ENCODE results near the gene CEMIP. TPM values are rescaled to one million over a fixed set of nuclear protein-coding genes. Genes with fewer than 3 reads are reported as not detected.

Gene CEMIP
- total and polyA plus RNA-seq, 10 of the 15 experiments (the other 5 are each of a cell fraction or from before 2014, with no cell fraction given), result 0.01 to 0.44 (median 0.16) TPM; not detected in 6

DNA sequence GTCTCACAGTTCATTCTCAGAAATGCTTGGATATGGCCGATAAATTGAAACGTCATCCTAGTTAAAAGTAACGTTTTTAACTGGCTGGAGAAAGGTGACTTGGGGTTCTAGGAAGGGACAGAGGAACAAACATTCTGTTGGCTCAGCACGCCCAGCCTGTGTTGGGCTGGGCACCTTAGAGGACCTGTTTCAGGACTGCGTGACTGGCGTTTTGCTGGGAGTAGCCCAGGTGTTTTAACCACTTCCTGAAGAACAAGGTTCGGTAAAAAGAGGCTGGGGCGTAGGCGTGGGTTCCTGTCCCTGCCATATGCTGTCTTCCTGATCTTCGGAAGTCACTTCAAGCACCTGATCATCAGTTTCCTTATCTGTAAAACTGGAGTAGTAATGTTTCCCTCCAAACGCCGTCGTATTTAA, 220.5 kb downstream of the CEMIP start (continued):
- TF ChIP-seq, protein P1, sequence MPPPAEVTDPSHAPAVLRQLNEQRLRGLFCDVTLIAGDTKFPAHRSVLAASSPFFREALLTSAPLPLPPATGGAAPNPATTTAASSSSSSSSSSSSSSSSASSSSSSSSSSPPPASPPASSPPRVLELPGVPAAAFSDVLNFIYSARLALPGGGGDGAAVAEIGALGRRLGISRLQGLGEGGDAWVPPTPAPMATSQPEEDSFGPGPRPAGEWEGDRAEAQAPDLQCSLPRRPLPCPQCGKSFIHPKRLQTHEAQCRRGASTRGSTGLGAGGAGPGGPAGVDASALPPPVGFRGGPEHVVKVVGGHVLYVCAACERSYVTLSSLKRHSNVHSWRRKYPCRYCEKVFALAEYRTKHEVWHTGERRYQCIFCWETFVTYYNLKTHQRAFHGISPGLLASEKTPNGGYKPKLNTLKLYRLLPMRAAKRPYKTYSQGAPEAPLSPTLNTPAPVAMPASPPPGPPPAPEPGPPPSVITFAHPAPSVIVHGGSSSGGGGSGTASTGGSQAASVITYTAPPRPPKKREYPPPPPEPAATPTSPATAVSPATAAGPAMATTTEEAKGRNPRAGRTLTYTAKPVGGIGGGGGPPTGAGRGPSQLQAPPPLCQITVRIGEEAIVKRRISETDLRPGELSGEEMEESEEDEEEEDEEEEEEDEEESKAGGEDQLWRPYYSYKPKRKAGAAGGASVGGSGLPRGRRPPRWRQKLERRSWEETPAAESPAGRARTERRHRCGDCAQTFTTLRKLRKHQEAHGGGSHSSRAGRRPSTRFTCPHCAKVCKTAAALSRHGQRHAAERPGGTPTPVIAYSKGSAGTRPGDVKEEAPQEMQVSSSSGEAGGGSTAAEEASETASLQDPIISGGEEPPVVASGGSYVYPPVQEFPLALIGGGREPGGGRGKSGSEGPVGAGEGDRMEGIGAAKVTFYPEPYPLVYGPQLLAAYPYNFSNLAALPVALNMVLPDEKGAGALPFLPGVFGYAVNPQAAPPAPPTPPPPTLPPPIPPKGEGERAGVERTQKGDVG (CRISPR knock-in tag; IDR thresholded peaks at IDR 0.05), result no peak
- TF ChIP-seq SMARCA5 (IDR thresholded peaks at IDR 0.05) (no peak), ZNF24 (IDR thresholded peaks at IDR 0.05) (no peak), ETV6 (conservative IDR thresholded peaks at IDR 0.05 in 1 of 2, IDR thresholded peaks at IDR 0.05 in 1 of 2; ENCODE audit: borderline replicate concordance in 1 of 2, low read depth in 1 of 2) (peak in 1 of 2 experiments; percentile 96; a peak in 2 of 4 replicates), CEBPB (IDR thresholded peaks at IDR 0.05; ENCODE audit: borderline replicate concordance in 1 of 2, low read depth in 2 of 2, low read length in 2 of 2) (no peak), POLR2A (IDR thresholded peaks at IDR 0.05; ENCODE audit: low read depth, low read length) (no peak), RB1 (IDR thresholded peaks at IDR 0.05; ENCODE audit: borderline replicate concordance) (no peak), NR2C1 (IDR thresholded peaks at IDR 0.05) (no peak), SMAD1 (IDR thresholded peaks at IDR 0.05; ENCODE audit: low read depth, partially characterized antibody) (no peak), FOXM1 (IDR thresholded peaks at IDR 0.05; ENCODE audit: low read depth, low read length) (no peak; the same call in 1 of the 2 replicates)
- TF ChIP-seq, protein P2, sequence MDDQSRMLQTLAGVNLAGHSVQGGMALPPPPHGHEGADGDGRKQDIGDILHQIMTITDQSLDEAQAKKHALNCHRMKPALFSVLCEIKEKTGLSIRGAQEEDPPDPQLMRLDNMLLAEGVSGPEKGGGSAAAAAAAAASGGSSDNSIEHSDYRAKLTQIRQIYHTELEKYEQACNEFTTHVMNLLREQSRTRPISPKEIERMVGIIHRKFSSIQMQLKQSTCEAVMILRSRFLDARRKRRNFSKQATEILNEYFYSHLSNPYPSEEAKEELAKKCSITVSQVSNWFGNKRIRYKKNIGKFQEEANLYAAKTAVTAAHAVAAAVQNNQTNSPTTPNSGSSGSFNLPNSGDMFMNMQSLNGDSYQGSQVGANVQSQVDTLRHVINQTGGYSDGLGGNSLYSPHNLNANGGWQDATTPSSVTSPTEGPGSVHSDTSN (IDR thresholded peaks at IDR 0.05; ENCODE audit: insufficient replicate concordance, low read depth, low read length), result no peak
- TF ChIP-seq, protein P3, sequence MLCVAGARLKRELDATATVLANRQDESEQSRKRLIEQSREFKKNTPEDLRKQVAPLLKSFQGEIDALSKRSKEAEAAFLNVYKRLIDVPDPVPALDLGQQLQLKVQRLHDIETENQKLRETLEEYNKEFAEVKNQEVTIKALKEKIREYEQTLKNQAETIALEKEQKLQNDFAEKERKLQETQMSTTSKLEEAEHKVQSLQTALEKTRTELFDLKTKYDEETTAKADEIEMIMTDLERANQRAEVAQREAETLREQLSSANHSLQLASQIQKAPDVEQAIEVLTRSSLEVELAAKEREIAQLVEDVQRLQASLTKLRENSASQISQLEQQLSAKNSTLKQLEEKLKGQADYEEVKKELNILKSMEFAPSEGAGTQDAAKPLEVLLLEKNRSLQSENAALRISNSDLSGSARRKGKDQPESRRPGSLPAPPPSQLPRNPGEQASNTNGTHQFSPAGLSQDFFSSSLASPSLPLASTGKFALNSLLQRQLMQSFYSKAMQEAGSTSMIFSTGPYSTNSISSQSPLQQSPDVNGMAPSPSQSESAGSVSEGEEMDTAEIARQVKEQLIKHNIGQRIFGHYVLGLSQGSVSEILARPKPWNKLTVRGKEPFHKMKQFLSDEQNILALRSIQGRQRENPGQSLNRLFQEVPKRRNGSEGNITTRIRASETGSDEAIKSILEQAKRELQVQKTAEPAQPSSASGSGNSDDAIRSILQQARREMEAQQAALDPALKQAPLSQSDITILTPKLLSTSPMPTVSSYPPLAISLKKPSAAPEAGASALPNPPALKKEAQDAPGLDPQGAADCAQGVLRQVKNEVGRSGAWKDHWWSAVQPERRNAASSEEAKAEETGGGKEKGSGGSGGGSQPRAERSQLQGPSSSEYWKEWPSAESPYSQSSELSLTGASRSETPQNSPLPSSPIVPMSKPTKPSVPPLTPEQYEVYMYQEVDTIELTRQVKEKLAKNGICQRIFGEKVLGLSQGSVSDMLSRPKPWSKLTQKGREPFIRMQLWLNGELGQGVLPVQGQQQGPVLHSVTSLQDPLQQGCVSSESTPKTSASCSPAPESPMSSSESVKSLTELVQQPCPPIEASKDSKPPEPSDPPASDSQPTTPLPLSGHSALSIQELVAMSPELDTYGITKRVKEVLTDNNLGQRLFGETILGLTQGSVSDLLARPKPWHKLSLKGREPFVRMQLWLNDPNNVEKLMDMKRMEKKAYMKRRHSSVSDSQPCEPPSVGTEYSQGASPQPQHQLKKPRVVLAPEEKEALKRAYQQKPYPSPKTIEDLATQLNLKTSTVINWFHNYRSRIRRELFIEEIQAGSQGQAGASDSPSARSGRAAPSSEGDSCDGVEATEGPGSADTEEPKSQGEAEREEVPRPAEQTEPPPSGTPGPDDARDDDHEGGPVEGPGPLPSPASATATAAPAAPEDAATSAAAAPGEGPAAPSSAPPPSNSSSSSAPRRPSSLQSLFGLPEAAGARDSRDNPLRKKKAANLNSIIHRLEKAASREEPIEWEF (IDR thresholded peaks at IDR 0.05; ENCODE audit: insufficient replicate concordance, low read depth, low read length), result no peak
- TF ChIP-seq, protein P4, sequence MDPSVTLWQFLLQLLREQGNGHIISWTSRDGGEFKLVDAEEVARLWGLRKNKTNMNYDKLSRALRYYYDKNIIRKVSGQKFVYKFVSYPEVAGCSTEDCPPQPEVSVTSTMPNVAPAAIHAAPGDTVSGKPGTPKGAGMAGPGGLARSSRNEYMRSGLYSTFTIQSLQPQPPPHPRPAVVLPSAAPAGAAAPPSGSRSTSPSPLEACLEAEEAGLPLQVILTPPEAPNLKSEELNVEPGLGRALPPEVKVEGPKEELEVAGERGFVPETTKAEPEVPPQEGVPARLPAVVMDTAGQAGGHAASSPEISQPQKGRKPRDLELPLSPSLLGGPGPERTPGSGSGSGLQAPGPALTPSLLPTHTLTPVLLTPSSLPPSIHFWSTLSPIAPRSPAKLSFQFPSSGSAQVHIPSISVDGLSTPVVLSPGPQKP (IDR thresholded peaks at IDR 0.05; ENCODE audit: low read depth, low read length), result no peak
- TF ChIP-seq, protein P5, sequence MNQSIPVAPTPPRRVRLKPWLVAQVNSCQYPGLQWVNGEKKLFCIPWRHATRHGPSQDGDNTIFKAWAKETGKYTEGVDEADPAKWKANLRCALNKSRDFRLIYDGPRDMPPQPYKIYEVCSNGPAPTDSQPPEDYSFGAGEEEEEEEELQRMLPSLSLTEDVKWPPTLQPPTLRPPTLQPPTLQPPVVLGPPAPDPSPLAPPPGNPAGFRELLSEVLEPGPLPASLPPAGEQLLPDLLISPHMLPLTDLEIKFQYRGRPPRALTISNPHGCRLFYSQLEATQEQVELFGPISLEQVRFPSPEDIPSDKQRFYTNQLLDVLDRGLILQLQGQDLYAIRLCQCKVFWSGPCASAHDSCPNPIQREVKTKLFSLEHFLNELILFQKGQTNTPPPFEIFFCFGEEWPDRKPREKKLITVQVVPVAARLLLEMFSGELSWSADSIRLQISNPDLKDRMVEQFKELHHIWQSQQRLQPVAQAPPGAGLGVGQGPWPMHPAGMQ (IDR thresholded peaks at IDR 0.05; ENCODE audit: borderline replicate concordance), result no peak

All from GM12878 (cell line).